NCI-H526 treated with DMSO at 0.1 percent for 48 hours (cell line): ENCODE measurements around the gene ST8SIA5.

Source experiments
- DNase-seq: peaks from one replicate; lab custom pipeline; 2025; lab: John Stamatoyannopoulos, UW

ST8SIA5 gene

GRCh38 chr18:46738491-46738890, 18.4 kb downstream of the ST8SIA5 start:
- no peak for DNase-seq

- DNase-seq, result no peak
These were observed 20.1 kb downstream of the ST8SIA5 start for GRCh38 chr18:46736736-46737135.

GRCh38 chr18:46736135-46736534, 20.7 kb downstream of the ST8SIA5 start:
- no peak for DNase-seq

GRCh38 chr18:46734981-46735380, 21.9 kb downstream of the ST8SIA5 start:
- no peak for DNase-seq

GRCh38 chr18:46733872-46734271, 23.0 kb downstream of the ST8SIA5 start:
- no peak for DNase-seq

GRCh38 chr18:46732801-46733200, 24.1 kb downstream of the ST8SIA5 start:
- DNase-seq, result no peak

GRCh38 chr18:46732201-46732600, 24.7 kb downstream of the ST8SIA5 start:
- DNase-seq, result no peak

- DNase-seq, result no peak
These were observed 25.5 kb downstream of the ST8SIA5 start for GRCh38 chr18:46731316-46731715.

GRCh38 chr18:46728219-46728930, 28.5 kb downstream of the ST8SIA5 start:
- DNase-seq, result no peak

GRCh38 chr18:46727177-46727576, 29.7 kb downstream of the ST8SIA5 start:
- DNase-seq, result no peak

- no peak for DNase-seq
These were observed 31.5 kb downstream of the ST8SIA5 start for GRCh38 chr18:46725310-46725709.

- no peak for DNase-seq
These were observed 32.9 kb downstream of the ST8SIA5 start for GRCh38 chr18:46723856-46724415.

- no peak for DNase-seq
These were observed 34.8 kb downstream of the ST8SIA5 start for GRCh38 chr18:46722051-46722450.

GRCh38 chr18:46721331-46721730, 35.5 kb downstream of the ST8SIA5 start:
- DNase-seq, result no peak

GRCh38 chr18:46720521-46720920, 36.3 kb downstream of the ST8SIA5 start:
- no peak for DNase-seq

GRCh38 chr18:46720092-46720491, 36.8 kb downstream of the ST8SIA5 start:
- no peak for DNase-seq

GRCh38 chr18:46719388-46719787, 37.5 kb downstream of the ST8SIA5 start:
- no peak for DNase-seq

- DNase-seq, result no peak
These were observed 38.1 kb downstream of the ST8SIA5 start for GRCh38 chr18:46718501-46719341.

GRCh38 chr18:46716827-46717226, 40.0 kb downstream of the ST8SIA5 start:
- no peak for DNase-seq

- DNase-seq, result no peak
These were observed 40.5 kb downstream of the ST8SIA5 start for GRCh38 chr18:46716336-46716735.

GRCh38 chr18:46715062-46715461, 41.8 kb downstream of the ST8SIA5 start:
- DNase-seq, result no peak

- DNase-seq, result no peak
These were observed 44.4 kb downstream of the ST8SIA5 start for GRCh38 chr18:46712406-46712805.

- DNase-seq, result no peak
These were observed 45.4 kb downstream of the ST8SIA5 start for GRCh38 chr18:46711444-46711863.
